Measurements from ENCODE around the gene EFCAB6.

The EFCAB6 gene

GRCh38 chr22:43561415-43562178, 250.5 kb downstream of the EFCAB6 start:
- no peak for TF ChIP-seq JUND (IDR thresholded peaks at IDR 0.05; ENCODE audit: low read depth)
- in situ Hi-C loops (cut with HindIII; ENCODE audit: low pct_unique_long_range_greater_than_20kb, low sequenced_read_pairs) = no loop called here
- DNase-seq (ENCODE audit: low read depth in 1 of 2, low spot score in 1 of 2) = no peak

GRCh38 chr22:43560651-43561050, 251.5 kb downstream of the EFCAB6 start:
- no peak for TF ChIP-seq JUND (IDR thresholded peaks at IDR 0.05; ENCODE audit: low read depth)
- in situ Hi-C loops (cut with HindIII; ENCODE audit: low pct_unique_long_range_greater_than_20kb, low sequenced_read_pairs) = no loop called here
- DNase-seq (ENCODE audit: low read depth in 1 of 2, low spot score in 1 of 2) = no peak

GRCh38 chr22:43555561-43556515, 256.3 kb downstream of the EFCAB6 start:
- no peak for TF ChIP-seq JUND (IDR thresholded peaks at IDR 0.05; ENCODE audit: low read depth)
- in situ Hi-C loops (cut with HindIII; ENCODE audit: low pct_unique_long_range_greater_than_20kb, low sequenced_read_pairs) = no loop called here
- DNase-seq (ENCODE audit: low read depth in 1 of 2, low spot score in 1 of 2) = no peak

GRCh38 chr22:43554694-43555365, 257.3 kb downstream of the EFCAB6 start:
- no peak for TF ChIP-seq JUND (IDR thresholded peaks at IDR 0.05; ENCODE audit: low read depth)
- no peak for DNase-seq (ENCODE audit: low read depth in 1 of 2, low spot score in 1 of 2)
- in situ Hi-C loops (cut with HindIII; ENCODE audit: low pct_unique_long_range_greater_than_20kb, low sequenced_read_pairs) = no loop called here

- DNase-seq (ENCODE audit: low read depth in 1 of 2, low spot score in 1 of 2) = no peak
- no peak for TF ChIP-seq JUND (IDR thresholded peaks at IDR 0.05; ENCODE audit: low read depth)
- in situ Hi-C loops (cut with HindIII; ENCODE audit: low pct_unique_long_range_greater_than_20kb, low sequenced_read_pairs) = no loop called here
These were observed 257.9 kb downstream of the EFCAB6 start for GRCh38 chr22:43554259-43554636.

- no peak for TF ChIP-seq JUND (IDR thresholded peaks at IDR 0.05; ENCODE audit: low read depth)
- in situ Hi-C loops (cut with HindIII; ENCODE audit: low pct_unique_long_range_greater_than_20kb, low sequenced_read_pairs) = no loop called here
- DNase-seq (ENCODE audit: low read depth in 1 of 2, low spot score in 1 of 2) = no peak
These were observed 258.4 kb downstream of the EFCAB6 start for GRCh38 chr22:43553451-43554258.

GRCh38 chr22:43550672-43551071, 261.4 kb downstream of the EFCAB6 start:
- DNase-seq (ENCODE audit: low read depth in 1 of 2, low spot score in 1 of 2) = no peak
- in situ Hi-C loops (cut with HindIII; ENCODE audit: low pct_unique_long_range_greater_than_20kb, low sequenced_read_pairs) = no loop called here
- TF ChIP-seq JUND (IDR thresholded peaks at IDR 0.05; ENCODE audit: low read depth) = no peak

GRCh38 chr22:43550024-43550620, 262.0 kb downstream of the EFCAB6 start:
- no peak for DNase-seq (ENCODE audit: low read depth in 1 of 2, low spot score in 1 of 2)
- in situ Hi-C loops (cut with HindIII; ENCODE audit: low pct_unique_long_range_greater_than_20kb, low sequenced_read_pairs) = no loop called here
- no peak for TF ChIP-seq JUND (IDR thresholded peaks at IDR 0.05; ENCODE audit: low read depth)

- no peak for TF ChIP-seq JUND (IDR thresholded peaks at IDR 0.05; ENCODE audit: low read depth)
- no peak for DNase-seq (ENCODE audit: low read depth in 1 of 2, low spot score in 1 of 2)
- in situ Hi-C loops (cut with HindIII; ENCODE audit: low pct_unique_long_range_greater_than_20kb, low sequenced_read_pairs) = no loop called here
These were observed 265.9 kb downstream of the EFCAB6 start for GRCh38 chr22:43546186-43546585.

GRCh38 chr22:43544289-43544673, 267.8 kb downstream of the EFCAB6 start:
- DNase-seq (ENCODE audit: low read depth in 1 of 2, low spot score in 1 of 2) = no peak
- no peak for TF ChIP-seq JUND (IDR thresholded peaks at IDR 0.05; ENCODE audit: low read depth)
- in situ Hi-C loops (cut with HindIII; ENCODE audit: low pct_unique_long_range_greater_than_20kb, low sequenced_read_pairs) = no loop called here

- in situ Hi-C loops (cut with HindIII; ENCODE audit: low pct_unique_long_range_greater_than_20kb, low sequenced_read_pairs) = no loop called here
- DNase-seq (ENCODE audit: low read depth in 1 of 2, low spot score in 1 of 2) = no peak
- no peak for TF ChIP-seq JUND (IDR thresholded peaks at IDR 0.05; ENCODE audit: low read depth)
These were observed 268.4 kb downstream of the EFCAB6 start for GRCh38 chr22:43543522-43544288.

All from T47D (cell line).